Pancreas (tissue), 10 donors: Measurements from ENCODE around the gene GOLGA6L10. TPM values are rescaled to one million over a fixed set of nuclear protein-coding genes. Genes with fewer than 3 reads are reported as not detected.
A peak's percentile ranks its signal among the peaks of the same experiment; 100 is the strongest.
"Not testable (repeated sequence)": the region's sequence is repeated elsewhere in the genome, so short reads cannot be mapped to it uniquely, and the experiment has no call there.

Source experiments
- ATAC-seq, 4 donors: fragments of 200-7000 bp; cut with Tn5 transposase; one replicate each; pipeline versions ENCODE4 v1.8.0 to v1.9.1; 2020; ENCODE audit warnings: mild to moderate bottlenecking in 4 of 4, moderate library complexity in 4 of 4
- DNase-seq, 6 donors: peaks; one replicate each; pipeline ENCODE4 v3.0.0-alpha.2; 2020
- FAIRE-seq: peaks from 2 replicates; lab custom pipeline; 2012; peaks lifted over from hg19 to GRCh38; lab: Jason Lieb, UNC
- H3K27ac ChIP-seq, 4 donors: fragments of 200-600 bp; sonication (generic); 1 replicate in 3 of 4; 2 replicates in 1 of 4; pipeline versions ENCODE4 v1.5.0 to v1.8.0; 2020
- H3K27me3 ChIP-seq, 4 donors: fragments of 200-600 bp; one replicate each; pipeline ENCODE4 v1.8.0; 2021
- H3K36me3 ChIP-seq, 3 donors: fragments of 200-600 bp; sonication (generic) in 1 of 3; one replicate each; pipeline versions ENCODE4 v1.5.0 to v1.8.0; 2020 to 2021
- H3K4me1 ChIP-seq, 3 donors: fragments of 200-600 bp; one replicate each; pipeline ENCODE4 v1.8.0; 2021
- H3K4me3 ChIP-seq, 4 donors: fragments of 200-600 bp; sonication (generic) in 2 of 4; one replicate each; pipeline versions ENCODE4 v1.5.0 to v1.8.0; 2020 to 2021
- H3K9me3 ChIP-seq, 4 donors: fragments of 200-600 bp; one replicate each; pipeline ENCODE4 v1.8.0; 2021
- WGBS, 2 donors: extraction: QIAGEN DNeasy Blood & Tissue Kit; methylation state at CpG; one replicate each; pipeline ENCODE4 v1.1.7; 2013; 5-methylcytosine and 5-hydroxymethylcytosine counted together
- intact Hi-C, 3 donors: fragments of 100-400 bp; cut with DNase I; formaldehyde crosslinking; loops; one replicate each; pipeline versions ENCODE4 v1.11.1 to v1.14.2; 2022
- polyA plus RNA-seq, 2 donors: library from polyadenylated mRNA; stranded (reverse); fragments of 200-250 nt; gene quantifications; one replicate each; pipeline ENCODE4 v1.2.3, GENCODE V29; 2013
- total RNA-seq, 6 donors: library from RNA; stranded (reverse); fragmentation: NEBNext Ultra II Directional in 4 of 6; extraction: Animal tissue kit (Norgen Biotek cat#: 25700) in 4 of 6; gene quantifications; one replicate each; pipeline versions ENCODE4 v1.2.1 to v1.2.4, GENCODE V29; 2021 to 2023
- donor health status: healthy with polysubstance abuse.
- donor health status: DM: no; HTN: no; CAD: no; lungs with moderate emphysema.
- donor health status: DM: no; HTN: no; CAD: no.
- donor health status: control.
- donor health status: control.
- donor health status: Bipolar disorder and iron deficiency.
- donor health status: DM: yes; HTN: yes; CAD: no.
- donor health status: DM: no; HTN: no; CAD: no.
- donor health status: DM: no; HTN: no; CAD: no.
- donor health status: DM: yes; HTN: yes; CAD: no.

Gene GOLGA6L10
- total and polyA plus RNA-seq, 8 donors, result 0.49 to 4.3 (median 1.5) TPM

- ATAC-seq, result peak in 1 of 4 donors; percentile 20
- H3K4me3 ChIP-seq, H3K36me3 ChIP-seq, intact Hi-C loops, H3K27ac ChIP-seq, H3K27me3 ChIP-seq, FAIRE-seq, H3K9me3 ChIP-seq, H3K4me1 ChIP-seq: not testable (repeated sequence)
- 80 to 85% methylated on average over 24 to 42 of the region's 43 CpGs for WGBS, 2 donors
- peak in 2 of 6 donors; percentile 34 to 49 for DNase-seq
Observed at GRCh38 chr15:82333603-82334553, 15.4 kb downstream of the GOLGA6L10 start.

GRCh38 chr15:82332711-82333602, 16.3 kb downstream of the GOLGA6L10 start:
- H3K36me3 ChIP-seq, intact Hi-C loops, H3K27me3 ChIP-seq, H3K4me1 ChIP-seq, H3K9me3 ChIP-seq, H3K27ac ChIP-seq, FAIRE-seq, H3K4me3 ChIP-seq: not testable (repeated sequence)
- ATAC-seq (peak; percentile 21 to 68 (median 53)), DNase-seq (peak in 2 of 6 donors; percentile 19 to 43)
- WGBS, 2 donors, result 60 to 68% methylated on average over 8 to 12 of the region's 13 CpGs

- ATAC-seq, result not testable (repeated sequence)
- 86% methylated on average over 3 of the region's 3 CpGs; no CpG with 5 or more reads in 1 of the 2 donors for WGBS, 2 donors
Observed at GRCh38 chr15:82331576-82332304, 17.5 kb downstream of the GOLGA6L10 start.

GRCh38 chr15:82330921-82331320, 18.4 kb downstream of the GOLGA6L10 start:
- FAIRE-seq, intact Hi-C loops, ATAC-seq, H3K9me3 ChIP-seq, H3K27me3 ChIP-seq, H3K4me3 ChIP-seq, H3K36me3 ChIP-seq, H3K27ac ChIP-seq, H3K4me1 ChIP-seq: not testable (repeated sequence)
- 83 to 100% methylated on average over 3 to 7 of the region's 11 CpGs for WGBS, 2 donors
- peak in 1 of 6 donors; percentile 27 for DNase-seq

More at GRCh38 chr15:82331576-82332304, 17.5 kb downstream of the GOLGA6L10 start:
- intact Hi-C loops, H3K4me1 ChIP-seq, H3K9me3 ChIP-seq, H3K4me3 ChIP-seq, H3K27ac ChIP-seq, H3K36me3 ChIP-seq, H3K27me3 ChIP-seq, DNase-seq, FAIRE-seq: not testable (repeated sequence)

- DNase-seq, H3K4me3 ChIP-seq, H3K4me1 ChIP-seq, FAIRE-seq, H3K27ac ChIP-seq, H3K9me3 ChIP-seq, H3K27me3 ChIP-seq, H3K36me3 ChIP-seq, ATAC-seq, intact Hi-C loops: not testable (repeated sequence)
- WGBS, 2 donors, result 56 to 80% methylated on average over 1 to 7 of the region's 13 CpGs
Observed at GRCh38 chr15:82329039-82329438, 20.2 kb downstream of the GOLGA6L10 start.

- ATAC-seq, H3K27me3 ChIP-seq, H3K36me3 ChIP-seq, H3K4me1 ChIP-seq, H3K9me3 ChIP-seq, H3K27ac ChIP-seq, H3K4me3 ChIP-seq, FAIRE-seq, intact Hi-C loops: not testable (repeated sequence)
- DNase-seq, result peak in 1 of 6 donors; percentile 22
- 63 to 74% methylated on average over 6 to 8 of the region's 10 CpGs for WGBS, 2 donors
Observed at GRCh38 chr15:82327372-82327771, 21.9 kb downstream of the GOLGA6L10 start.

- WGBS, 2 donors, result 76 to 79% methylated on average over 17 to 21 of the region's 23 CpGs
- FAIRE-seq, ATAC-seq, H3K9me3 ChIP-seq, H3K4me1 ChIP-seq, H3K27me3 ChIP-seq, H3K4me3 ChIP-seq, intact Hi-C loops, H3K36me3 ChIP-seq, H3K27ac ChIP-seq: not testable (repeated sequence)
- peak in 2 of 6 donors; percentile 38 to 60 for DNase-seq
Observed at GRCh38 chr15:82326896-82327295, 22.4 kb downstream of the GOLGA6L10 start.

GRCh38 chr15:82325646-82326045, 23.6 kb downstream of the GOLGA6L10 start:
- ATAC-seq, H3K4me3 ChIP-seq, H3K27me3 ChIP-seq, H3K4me1 ChIP-seq, intact Hi-C loops, H3K27ac ChIP-seq, H3K36me3 ChIP-seq, H3K9me3 ChIP-seq, FAIRE-seq: not testable (repeated sequence)
- DNase-seq, result peak in 2 of 6 donors; percentile 43 to 44
- 85 to 94% methylated on average over 2 to 10 of the region's 10 CpGs for WGBS, 2 donors

- H3K36me3 ChIP-seq, intact Hi-C loops, H3K27ac ChIP-seq, FAIRE-seq, H3K27me3 ChIP-seq, H3K4me1 ChIP-seq, ATAC-seq, H3K9me3 ChIP-seq, H3K4me3 ChIP-seq: not testable (repeated sequence)
- WGBS, 2 donors, result 61 to 67% methylated on average over 6 of the region's 6 CpGs
- DNase-seq, result peak in 2 of 6 donors; percentile 21 to 25
Observed at GRCh38 chr15:82324831-82325230, 24.4 kb downstream of the GOLGA6L10 start.

- ATAC-seq, H3K27me3 ChIP-seq, H3K4me1 ChIP-seq, FAIRE-seq, intact Hi-C loops, H3K36me3 ChIP-seq, H3K27ac ChIP-seq, H3K9me3 ChIP-seq, H3K4me3 ChIP-seq: not testable (repeated sequence)
- 67% methylated on average over 5 of the region's 10 CpGs; no CpG with 5 or more reads in 1 of the 2 donors for WGBS, 2 donors
- peak in 1 of 6 donors; percentile 6 for DNase-seq
Observed at GRCh38 chr15:82322488-82322887, 26.8 kb downstream of the GOLGA6L10 start.

- 48% methylated on average over 3 of the region's 6 CpGs; no CpG with 5 or more reads in 1 of the 2 donors for WGBS, 2 donors
- intact Hi-C loops, FAIRE-seq, ATAC-seq, H3K36me3 ChIP-seq, H3K9me3 ChIP-seq, H3K4me1 ChIP-seq, H3K4me3 ChIP-seq, H3K27me3 ChIP-seq, H3K27ac ChIP-seq: not testable (repeated sequence)
- peak in 2 of 6 donors; percentile 2 to 35 for DNase-seq
Observed at GRCh38 chr15:82320861-82321260, 28.4 kb downstream of the GOLGA6L10 start.
